ENCODE results near the gene EXOC3. TPM values are rescaled to one million over a fixed set of nuclear protein-coding genes. Genes with fewer than 3 reads are reported as not detected.

The EXOC3 gene
- total RNA-seq, 2 experiments from 2014 or later = 31.0 to 58.2 TPM

GRCh38 chr5:509611-510185 is 66.7 kb downstream of the EXOC3 start:
- Histone ChIP-seq H2AFZ (ENCODE audit: low read length) (no peak overlapping the region), H3K9me2 (ENCODE audit: insufficient read depth, low read length) (no peaks in the 10 kb centered on the region), H3K36me3 (ENCODE audit: insufficient read depth, low read length) (no peaks in the 10 kb centered on the region), H3K27ac (ENCODE audit: low read depth, low read length, poor library complexity, severe bottlenecking) (no peak overlapping the region), H3K4me3 (ENCODE audit: low read depth, low read length, poor library complexity, severe bottlenecking) (no peak overlapping the region), H3K9me3 (ENCODE audit: low read length) (no peaks in the 10 kb centered on the region), H3K4me2 (ENCODE audit: low read length) (no peak overlapping the region), H4K20me1 (ENCODE audit: insufficient read depth, low read length) (no peaks in the 10 kb centered on the region), H3K79me2 (ENCODE audit: insufficient read depth, low read depth, low read length) (no peaks in the 10 kb centered on the region), H3K4me1 (ENCODE audit: insufficient read depth, low read length, poor library complexity, severe bottlenecking) (no peaks in the 10 kb centered on the region)
- TF ChIP-seq EZH2phosphoT487 (IDR thresholded peaks at IDR 0.05; ENCODE audit: borderline replicate concordance, low read depth, low read length) (no peak), CTCF (conservative IDR thresholded peaks at IDR 0.05; ENCODE audit: low read length) (no peak)
- no peak for DNase-seq (ENCODE audit: low spot score)
- CTCF ChIA-PET (ENCODE audit: unreplicated experiment) = no interaction called here
- intact Hi-C loops (cut with micrococcal nuclease; ENCODE audit: unreplicated experiment) = no loop called here
- POLR2A ChIA-PET = interaction anchor here (0.7 kb wide), 1 partner anchor 38 kb away, joined by 4 read pairs; no protein-coding TSS in a partner anchor
- no TSS peak for BruUV-seq (replicated peaks)

GRCh38 chr5:510521-510920 is 67.5 kb downstream of the EXOC3 start:
- H3K27ac ChIP-seq (ENCODE audit: low read depth, low read length, poor library complexity, severe bottlenecking) = no peak overlapping the region
- ChIA-PET CTCF (ENCODE audit: unreplicated experiment) (no interaction called here), POLR2A (no interaction called here)
- TF ChIP-seq EZH2phosphoT487 (IDR thresholded peaks at IDR 0.05; ENCODE audit: borderline replicate concordance, low read depth, low read length) = no peak
- TF ChIP-seq CTCF (conservative IDR thresholded peaks at IDR 0.05; ENCODE audit: low read length) = no peak
- no peak for DNase-seq (ENCODE audit: low spot score)
- H3K36me3 ChIP-seq (ENCODE audit: insufficient read depth, low read length) = no peaks in the 10 kb centered on the region
- H2AFZ ChIP-seq (ENCODE audit: low read length) = no peak overlapping the region
- no peaks in the 10 kb centered on the region for H3K79me2 ChIP-seq (ENCODE audit: insufficient read depth, low read depth, low read length)
- H3K4me2 ChIP-seq (ENCODE audit: low read length) = no peak overlapping the region
- no TSS peak for BruUV-seq (replicated peaks)
- H3K4me3 ChIP-seq (ENCODE audit: low read depth, low read length, poor library complexity, severe bottlenecking) = no peak overlapping the region
- no peaks in the 10 kb centered on the region for H3K9me2 ChIP-seq (ENCODE audit: insufficient read depth, low read length)
- H3K9me3 ChIP-seq (ENCODE audit: low read length) = no peaks in the 10 kb centered on the region
- H3K4me1 ChIP-seq (ENCODE audit: insufficient read depth, low read length, poor library complexity, severe bottlenecking) = no peaks in the 10 kb centered on the region
- H4K20me1 ChIP-seq (ENCODE audit: insufficient read depth, low read length) = no peaks in the 10 kb centered on the region
- intact Hi-C loops (cut with micrococcal nuclease; ENCODE audit: unreplicated experiment) = no loop called here

- no peak for DNase-seq (ENCODE audit: low spot score)
- no peak overlapping the region for H3K4me2 ChIP-seq (ENCODE audit: low read length)
- no peaks in the 10 kb centered on the region for H3K9me2 ChIP-seq (ENCODE audit: insufficient read depth, low read length)
- no peaks in the 10 kb centered on the region for H3K79me2 ChIP-seq (ENCODE audit: insufficient read depth, low read depth, low read length)
- BruUV-seq (replicated peaks) = no TSS peak
- CTCF ChIA-PET (ENCODE audit: unreplicated experiment) = no interaction called here
- no peak overlapping the region for H3K4me3 ChIP-seq (ENCODE audit: low read depth, low read length, poor library complexity, severe bottlenecking)
- H2AFZ ChIP-seq (ENCODE audit: low read length) = no peak overlapping the region
- POLR2A ChIA-PET = no interaction called here
- TF ChIP-seq CTCF (conservative IDR thresholded peaks at IDR 0.05; ENCODE audit: low read length) (no peak), EZH2phosphoT487 (IDR thresholded peaks at IDR 0.05; ENCODE audit: borderline replicate concordance, low read depth, low read length) (no peak)
- intact Hi-C loops (cut with micrococcal nuclease; ENCODE audit: unreplicated experiment) = no loop called here
- no peaks in the 10 kb centered on the region for H4K20me1 ChIP-seq (ENCODE audit: insufficient read depth, low read length)
- no peaks in the 10 kb centered on the region for H3K4me1 ChIP-seq (ENCODE audit: insufficient read depth, low read length, poor library complexity, severe bottlenecking)
- no peaks in the 10 kb centered on the region for H3K9me3 ChIP-seq (ENCODE audit: low read length)
- no peaks in the 10 kb centered on the region for H3K36me3 ChIP-seq (ENCODE audit: insufficient read depth, low read length)
- no peak overlapping the region for H3K27ac ChIP-seq (ENCODE audit: low read depth, low read length, poor library complexity, severe bottlenecking)
These were observed 68.5 kb downstream of the EXOC3 start for GRCh38 chr5:511476-511875.

Data from OCI-LY7 (cell line).